GM19238 (cell line): ENCODE data around the gene ZNF526.
"Not testable (repeated sequence)": the region's sequence is repeated elsewhere in the genome, so short reads cannot be mapped to it uniquely, and the experiment has no call there.

Experiments used
- DNase-seq: peaks from one replicate; pipeline ENCODE4 v3.0.0; 2011; ENCODE audit warnings: low spot score; ENCODE audit not compliant: insufficient read length

Gene ZNF526

GRCh38 chr19:42257842-42258241, 37.7 kb downstream of the ZNF526 start:
- not testable (repeated sequence) for DNase-seq

- DNase-seq = no peak
These were observed 41.7 kb downstream of the ZNF526 start for GRCh38 chr19:42261763-42262162.

DNA sequence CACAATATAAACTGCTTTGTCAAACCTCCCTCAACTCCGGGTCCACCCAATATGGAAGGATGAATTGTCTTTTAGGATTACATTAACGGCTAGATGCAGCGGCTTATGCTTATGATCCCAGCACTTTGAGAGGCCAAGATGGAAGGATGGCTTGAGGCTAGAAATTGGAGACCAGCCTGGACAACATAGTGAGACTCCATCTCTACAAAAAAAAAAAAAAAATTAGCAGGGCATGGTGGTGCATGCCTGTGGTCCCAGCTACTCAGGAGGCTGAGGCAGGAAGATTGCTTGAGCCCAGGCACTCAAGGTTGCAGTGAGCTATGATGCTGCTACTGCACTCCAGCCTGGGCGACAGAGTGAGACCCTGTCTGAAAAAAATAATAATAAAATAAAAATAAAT, 46.0 kb downstream of the ZNF526 start:
- not testable (repeated sequence) for DNase-seq

GRCh38 chr19:42266928-42267603, 47.0 kb downstream of the ZNF526 start:
- DNase-seq = not testable (repeated sequence)

- no peak for DNase-seq
These were observed 47.6 kb downstream of the ZNF526 start for GRCh38 chr19:42267644-42268141.

GRCh38 chr19:42268142-42268703, 48.1 kb downstream of the ZNF526 start:
- peak; percentile 93 for DNase-seq

GRCh38 chr19:42268704-42269477, 48.8 kb downstream of the ZNF526 start, which contains the start of gene CIC:
TSS of gene CIC (plus strand) at chr19:42269252. CDS start at chr19:42271784, 2,532 bp downstream.
- DNase-seq = peak; percentile 97

DNA sequence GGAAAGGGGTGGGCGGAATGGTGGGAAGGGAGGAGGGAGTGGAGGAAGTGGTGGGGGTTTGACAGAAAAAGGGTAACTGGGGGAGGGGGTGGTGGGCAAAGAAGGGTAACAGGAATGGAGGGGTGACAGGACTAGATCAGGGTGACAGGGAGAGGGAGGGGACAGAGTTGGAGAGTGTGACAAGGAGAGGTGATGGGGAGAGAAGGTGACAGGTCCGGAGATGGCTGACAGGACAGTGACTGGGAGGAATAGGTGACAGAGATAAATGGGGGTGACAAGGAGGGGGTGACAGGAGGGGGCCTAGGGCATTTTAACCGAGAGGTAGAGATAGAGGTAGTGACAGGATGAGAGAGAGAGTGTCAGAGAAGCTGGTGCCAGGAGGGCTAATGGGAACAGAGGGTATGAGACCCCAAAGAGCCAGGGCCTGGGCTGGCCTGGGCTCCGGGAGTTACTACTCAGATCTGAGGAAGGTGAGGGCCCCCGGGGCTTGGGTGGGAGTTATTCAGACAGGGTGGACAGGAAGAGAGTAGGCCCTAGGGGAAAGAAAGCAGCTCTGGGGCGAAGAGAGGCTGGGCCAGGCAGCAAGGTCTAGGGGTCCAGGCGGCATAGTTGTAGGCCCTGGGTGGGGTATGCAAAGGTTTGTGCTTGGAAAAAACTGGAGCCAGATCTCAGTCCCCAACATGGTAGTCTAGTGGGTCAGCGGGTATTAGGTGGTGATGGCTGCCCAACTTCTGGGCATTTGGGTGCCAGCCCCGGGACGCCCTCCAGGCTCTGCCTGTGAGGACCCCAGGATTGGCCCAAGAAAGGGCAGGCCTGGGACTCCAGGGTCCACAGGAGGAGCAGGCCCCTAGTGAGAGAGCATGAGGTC, 49.6 kb downstream of the ZNF526 start:
- no peak for DNase-seq

DNA sequence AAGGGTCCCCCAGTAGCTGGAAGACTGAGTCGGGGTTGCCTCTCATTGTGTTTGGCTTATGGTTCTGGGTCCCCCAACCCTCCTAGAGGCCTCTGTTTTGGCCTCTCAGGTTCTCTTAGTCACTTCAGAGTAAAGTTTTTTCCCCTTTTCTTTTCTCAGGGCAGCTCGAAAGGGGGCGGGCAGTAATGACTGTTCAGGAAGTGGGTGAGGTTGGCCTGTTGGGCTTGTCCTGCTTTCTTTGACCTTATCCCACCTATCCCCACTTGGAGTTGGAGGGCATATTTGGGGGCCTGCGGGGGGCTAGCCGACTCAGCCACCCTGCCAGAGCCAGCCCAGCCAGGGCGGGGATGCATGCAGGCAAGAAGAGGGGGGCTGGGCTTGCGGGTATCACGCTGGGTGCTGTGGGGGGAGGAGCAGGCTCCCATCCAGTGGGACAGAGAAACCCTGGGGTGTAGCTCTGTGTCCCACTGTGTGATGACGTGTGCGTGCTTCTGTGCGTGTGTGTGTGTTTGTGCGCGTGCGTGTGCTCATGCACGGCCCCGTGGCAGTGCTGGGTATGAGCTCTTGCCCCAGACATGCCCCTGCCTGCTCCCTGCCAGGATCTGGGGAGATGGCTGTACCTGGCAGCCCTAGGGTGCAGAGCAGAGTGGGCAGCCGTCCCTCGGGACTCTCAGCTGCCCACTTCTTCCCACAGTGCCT, 50.4 kb downstream of the ZNF526 start:
- DNase-seq = peak; percentile 47

- DNase-seq = no peak
These were observed 50.9 kb downstream of the ZNF526 start for GRCh38 chr19:42271045-42271419.

DNA sequence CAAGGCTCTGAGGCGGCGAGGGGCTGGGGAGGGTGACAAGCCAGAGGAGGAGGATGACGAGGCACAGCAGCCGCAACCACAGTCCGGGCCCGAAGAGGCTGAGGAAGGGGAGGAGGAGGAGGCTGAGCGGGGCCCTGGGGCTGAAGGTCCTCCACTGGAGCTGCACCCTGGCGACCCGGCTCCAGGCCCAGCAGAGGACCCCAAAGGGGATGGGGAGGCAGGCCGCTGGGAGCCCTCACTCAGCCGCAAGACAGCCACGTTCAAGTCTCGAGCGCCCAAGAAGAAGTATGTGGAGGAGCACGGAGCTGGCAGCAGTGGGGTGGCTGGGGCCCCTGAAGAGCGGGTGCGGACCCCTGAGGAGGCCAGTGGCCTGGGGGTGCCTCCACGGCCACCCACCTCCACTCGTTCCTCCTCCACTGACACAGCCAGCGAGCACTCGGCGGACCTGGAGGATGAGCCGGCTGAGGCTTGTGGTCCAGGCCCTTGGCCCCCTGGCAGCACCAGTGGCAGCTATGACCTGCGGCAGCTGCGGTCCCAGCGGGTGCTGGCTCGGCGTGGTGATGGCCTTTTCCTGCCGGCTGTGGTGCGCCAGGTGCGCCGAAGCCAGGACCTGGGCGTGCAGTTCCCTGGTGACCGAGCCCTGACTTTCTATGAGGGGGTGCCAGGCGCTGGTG, 51.9 kb downstream of the ZNF526 start:
- DNase-seq = no peak

- no peak for DNase-seq
These were observed 52.4 kb downstream of the ZNF526 start for GRCh38 chr19:42272535-42272897.

GRCh38 chr19:42272989-42273406, 52.9 kb downstream of the ZNF526 start:
- no peak for DNase-seq

GRCh38 chr19:42273407-42274064, 53.4 kb downstream of the ZNF526 start:
- DNase-seq = no peak

- DNase-seq = no peak
These were observed 54.1 kb downstream of the ZNF526 start for GRCh38 chr19:42274065-42274682.

DNA sequence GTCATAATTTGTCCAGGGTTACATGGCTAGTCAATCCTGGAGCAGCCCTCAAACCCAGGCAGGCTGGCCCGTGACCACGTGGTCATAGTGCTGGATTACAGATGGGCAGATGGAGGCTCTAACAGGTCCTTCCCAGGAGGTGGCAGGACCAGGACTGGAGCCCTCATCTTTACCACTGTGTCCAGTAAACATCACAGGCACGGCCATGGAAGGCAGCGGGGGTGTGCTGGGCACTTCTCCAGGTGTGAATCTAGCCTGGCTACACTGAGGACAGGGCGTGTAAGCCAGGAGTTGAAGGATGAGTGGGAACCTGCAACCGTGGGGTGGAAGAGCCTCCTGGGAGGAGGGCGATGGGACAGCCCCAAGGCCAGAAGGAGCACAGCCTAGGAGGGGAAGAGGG, 55.0 kb downstream of the ZNF526 start:
- no peak for DNase-seq

DNA sequence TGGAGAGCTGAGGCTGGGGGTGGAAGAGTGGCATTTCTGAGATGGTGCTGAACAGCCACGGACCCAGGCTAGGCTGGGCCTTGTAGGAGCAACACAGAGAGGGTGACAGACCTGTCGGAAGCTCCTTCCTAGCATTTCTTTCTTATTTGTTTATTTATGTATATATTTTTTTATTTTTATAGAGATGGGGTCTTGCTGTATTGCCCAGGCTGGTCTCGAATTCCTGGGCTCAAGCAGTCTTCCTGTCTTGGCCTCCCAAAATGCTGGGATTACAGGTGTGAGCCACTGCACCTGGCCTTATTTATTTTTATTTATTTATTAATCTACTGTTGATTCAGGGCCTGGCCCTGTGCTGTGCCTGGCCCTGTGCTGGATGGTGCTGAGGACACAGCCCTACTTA, 55.4 kb downstream of the ZNF526 start:
- no peak for DNase-seq

GRCh38 chr19:42276284-42276683, 56.2 kb downstream of the ZNF526 start:
- no peak for DNase-seq

DNA sequence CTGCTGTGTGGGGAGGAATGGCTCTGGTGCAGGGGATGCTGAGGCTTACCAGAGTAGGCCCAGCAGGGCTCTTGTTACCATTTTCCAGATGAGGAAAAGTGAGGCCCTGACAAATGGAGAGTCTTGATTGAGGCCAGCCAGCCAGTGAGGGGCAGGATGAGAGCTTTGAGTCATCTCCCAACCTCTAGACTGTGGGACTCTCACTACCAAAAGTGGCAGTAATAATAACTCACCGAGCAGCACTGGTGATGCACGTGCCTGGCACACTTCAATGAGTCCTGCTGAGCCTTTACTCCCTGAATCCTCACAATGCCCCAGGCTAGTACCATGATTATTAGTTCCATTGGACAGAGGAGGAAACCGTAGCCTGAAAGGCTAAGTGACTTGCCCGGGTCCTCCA, 56.7 kb downstream of the ZNF526 start:
- no peak for DNase-seq
